Prostate gland (tissue), 2 donors: ENCODE data around the gene RANBP3.
"Not testable (repeated sequence)": the region's sequence is repeated elsewhere in the genome, so short reads cannot be mapped to it uniquely, and the experiment has no call there.

Source experiments
- POLR2A ChIP-seq: fragments of 450-650 bp; IDR thresholded peaks from one replicate; pipeline ENCODE4 v1.6.1; 2016; ENCODE audit warnings: antibody characterized with exemption, mild to moderate bottlenecking
- TF ChIP-seq, protein P1 (sequence below), 4 experiments: fragments of 200-600 bp in 2 of 4; fragments of 450-650 bp in 2 of 4; sonication (generic) in 2 of 4; IDR thresholded peaks; 1 replicate in 3 of 4; 2 replicates in 1 of 4; pipeline ENCODE4 v1.5.1; 2016 to 2019; ENCODE audit warnings: antibody characterized with exemption in 4 of 4, mild to moderate bottlenecking in 2 of 4, moderate library complexity in 2 of 4

GRCh38 chr19:5884065-5884811, 93.7 kb downstream of the RANBP3 start:
- TF ChIP-seq, protein P1, sequence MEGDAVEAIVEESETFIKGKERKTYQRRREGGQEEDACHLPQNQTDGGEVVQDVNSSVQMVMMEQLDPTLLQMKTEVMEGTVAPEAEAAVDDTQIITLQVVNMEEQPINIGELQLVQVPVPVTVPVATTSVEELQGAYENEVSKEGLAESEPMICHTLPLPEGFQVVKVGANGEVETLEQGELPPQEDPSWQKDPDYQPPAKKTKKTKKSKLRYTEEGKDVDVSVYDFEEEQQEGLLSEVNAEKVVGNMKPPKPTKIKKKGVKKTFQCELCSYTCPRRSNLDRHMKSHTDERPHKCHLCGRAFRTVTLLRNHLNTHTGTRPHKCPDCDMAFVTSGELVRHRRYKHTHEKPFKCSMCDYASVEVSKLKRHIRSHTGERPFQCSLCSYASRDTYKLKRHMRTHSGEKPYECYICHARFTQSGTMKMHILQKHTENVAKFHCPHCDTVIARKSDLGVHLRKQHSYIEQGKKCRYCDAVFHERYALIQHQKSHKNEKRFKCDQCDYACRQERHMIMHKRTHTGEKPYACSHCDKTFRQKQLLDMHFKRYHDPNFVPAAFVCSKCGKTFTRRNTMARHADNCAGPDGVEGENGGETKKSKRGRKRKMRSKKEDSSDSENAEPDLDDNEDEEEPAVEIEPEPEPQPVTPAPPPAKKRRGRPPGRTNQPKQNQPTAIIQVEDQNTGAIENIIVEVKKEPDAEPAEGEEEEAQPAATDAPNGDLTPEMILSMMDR (IDR thresholded peaks at IDR 0.05), result not testable (repeated sequence)
- TF ChIP-seq POLR2A, result not testable (repeated sequence)
